Prostate gland (tissue), 2 donors: Measurements from ENCODE around the gene BCAP29. TPM values are rescaled to one million over a fixed set of nuclear protein-coding genes. Genes with fewer than 3 reads are reported as not detected.

Source experiments
- DNase-seq: peaks from one replicate; pipeline ENCODE4 v3.0.0-alpha.2; 2019; ENCODE audit warnings: low spot score
- H3K27ac ChIP-seq, 2 donors: fragments of 200-600 bp; sonication (generic); 2 replicates each; pipeline ENCODE4 v1.5.1; 2017 to 2019
- H3K27me3 ChIP-seq: fragments of 200-600 bp; sonication (generic); replicated peaks from 2 replicates; pipeline ENCODE4 v1.5.1; 2019; ENCODE audit not compliant: insufficient read depth
- H3K36me3 ChIP-seq, 2 donors: fragments of 200-600 bp; sonication (generic); 1 replicate in 1 of 2; 2 replicates in 1 of 2; pipeline versions ENCODE4 v1.5.1 to v1.8.1; 2017 to 2019
- H3K4me1 ChIP-seq: fragments of 200-600 bp; sonication (generic); replicated peaks from 2 replicates; pipeline ENCODE4 v1.5.1; 2019
- H3K4me3 ChIP-seq, 2 donors: fragments of 200-600 bp; sonication (generic); 2 replicates each; pipeline ENCODE4 v1.5.1; 2017 to 2019
- H3K9me3 ChIP-seq: fragments of 200-600 bp; sonication (generic); 2 replicates; pipeline ENCODE4 v1.5.1; 2017
- CTCF ChIP-seq, 4 experiments: fragments of 200-600 bp in 2 of 4; fragments of 450-650 bp in 2 of 4; sonication (generic) in 2 of 4; IDR thresholded peaks; 1 replicate in 3 of 4; 2 replicates in 1 of 4; pipeline ENCODE4 v1.5.1; 2016 to 2019; ENCODE audit warnings: antibody characterized with exemption in 4 of 4, mild to moderate bottlenecking in 2 of 4, moderate library complexity in 2 of 4
- POLR2A ChIP-seq: fragments of 450-650 bp; IDR thresholded peaks from one replicate; pipeline ENCODE4 v1.6.1; 2016; ENCODE audit warnings: antibody characterized with exemption, mild to moderate bottlenecking
- POLR2AphosphoS5 ChIP-seq: sonication (generic); formaldehyde crosslinking; IDR thresholded peaks from one replicate; pipeline ENCODE4 v1.6.1; 2017; ENCODE audit warnings: antibody characterized with exemption
- WGBS: methylation state at CpG from one replicate; pipeline ENCODE4 v1.1.5; 2018; 5-methylcytosine and 5-hydroxymethylcytosine counted together
- intact Hi-C: fragments of 100-400 bp; cut with DNase I; formaldehyde crosslinking; loops from one replicate; pipeline ENCODE4 v1.14.2; 2022
- total RNA-seq, 2 donors: library from RNA; depleted of rRNA; stranded (reverse); fragments of >200 nt; gene quantifications; one replicate each; pipeline ENCODE4 v1.1.0, GENCODE V29; 2016

Gene BCAP29
- total RNA-seq, 2 donors from 2014 or later: 95.4 to 99.9 TPM

- peak overlapping the region; percentile 90 to 96 for H3K4me3 ChIP-seq
- intact Hi-C loops: loop anchor here (10.0 kb wide), 1 partner anchor 310 kb away; no protein-coding TSS in a partner anchor
- no peak for DNase-seq
- WGBS: 35% methylated on average over 9 of the region's 9 CpGs
- TF ChIP-seq POLR2A (no peak), POLR2AphosphoS5 (no peak), CTCF (IDR thresholded peaks at IDR 0.05) (no peak)
- H3K9me3 ChIP-seq: no peaks in the 10 kb centered on the region
- H3K27ac ChIP-seq: peak overlapping the region; percentile 96
- H3K4me1 ChIP-seq: peaks cover 7% of the 10 kb centered on the region
- no peaks in the 10 kb centered on the region for H3K36me3 ChIP-seq
- H3K27me3 ChIP-seq: no peaks in the 10 kb centered on the region
These were observed 15.3 kb upstream of the BCAP29 start for GRCh38 chr7:107564553-107565298.

GRCh38 chr7:107570298-107570697 is 9.7 kb upstream of the BCAP29 start:
- H3K27me3 ChIP-seq: no peaks in the 10 kb centered on the region
- no peak overlapping the region for H3K4me3 ChIP-seq
- no peaks in the 10 kb centered on the region for H3K9me3 ChIP-seq
- intact Hi-C loops: no loop called here
- H3K27ac ChIP-seq: no peak overlapping the region
- TF ChIP-seq POLR2AphosphoS5: no peak
- no peak for TF ChIP-seq POLR2A
- TF ChIP-seq CTCF (IDR thresholded peaks at IDR 0.05): no peak
- no peaks in the 10 kb centered on the region for H3K4me1 ChIP-seq
- no peaks in the 10 kb centered on the region for H3K36me3 ChIP-seq
- WGBS: 94% methylated on average over 2 of the region's 2 CpGs
- DNase-seq: no peak

- DNase-seq: no peak
- H3K4me3 ChIP-seq: no peak overlapping the region
- no peaks in the 10 kb centered on the region for H3K9me3 ChIP-seq
- WGBS: 80% methylated on average over 4 of the region's 4 CpGs
- TF ChIP-seq CTCF (IDR thresholded peaks at IDR 0.05): no peak
- TF ChIP-seq POLR2A: no peak
- TF ChIP-seq POLR2AphosphoS5: no peak
- no peaks in the 10 kb centered on the region for H3K27me3 ChIP-seq
- no peaks in the 10 kb centered on the region for H3K36me3 ChIP-seq
- intact Hi-C loops: no loop called here
- no peak overlapping the region for H3K27ac ChIP-seq
- H3K4me1 ChIP-seq: no peaks in the 10 kb centered on the region
These were observed 6.5 kb upstream of the BCAP29 start for GRCh38 chr7:107573537-107573936.

GRCh38 chr7:107579554-107579884 is 527 bp upstream of the BCAP29 start:
- Histone ChIP-seq H3K27ac (peak overlapping the region; percentile 88 to 94), H3K9me3 (no peaks in the 10 kb centered on the region), H3K4me1 (no peaks in the 10 kb centered on the region), H3K4me3 (peak overlapping the region; percentile 76 to 88), H3K36me3 (no peaks in the 10 kb centered on the region), H3K27me3 (no peaks in the 10 kb centered on the region)
- no peak for DNase-seq
- intact Hi-C loops: no loop called here
- TF ChIP-seq CTCF (IDR thresholded peaks at IDR 0.05) (no peak), POLR2A (no peak), POLR2AphosphoS5 (no peak)
- 2% methylated on average over 9 of the region's 9 CpGs for WGBS

GRCh38 chr7:107580716-107581383 is 804 bp downstream of the BCAP29 start:
- no peaks in the 10 kb centered on the region for H3K36me3 ChIP-seq
- H3K27ac ChIP-seq: peak overlapping the region; percentile 88 to 94
- TF ChIP-seq CTCF (IDR thresholded peaks at IDR 0.05): no peak
- no peak for TF ChIP-seq POLR2A
- TF ChIP-seq POLR2AphosphoS5: no peak
- H3K9me3 ChIP-seq: no peaks in the 10 kb centered on the region
- intact Hi-C loops: no loop called here
- no peak for DNase-seq
- 19% methylated on average over 10 of the region's 10 CpGs for WGBS
- H3K27me3 ChIP-seq: no peaks in the 10 kb centered on the region
- H3K4me1 ChIP-seq: no peaks in the 10 kb centered on the region
- H3K4me3 ChIP-seq: peak overlapping the region; percentile 76 to 88
